Lower leg skin (tissue), 4 donors: ENCODE measurements around the gene CFAP92. TPM values are rescaled to one million over a fixed set of nuclear protein-coding genes. Genes with fewer than 3 reads are reported as not detected.
"Not testable (repeated sequence)": the region's sequence is repeated elsewhere in the genome, so short reads cannot be mapped to it uniquely, and the experiment has no call there.

Source experiments
- DNase-seq, 2 donors: peaks; one replicate each; pipeline ENCODE4 v3.0.0-alpha.2; 2019; ENCODE audit warnings: low spot score in 2 of 2
- H3K4me3 ChIP-seq: fragments of 200-600 bp; sonication (generic); 2 replicates; pipeline ENCODE4 v1.5.1; 2017; ENCODE audit warnings: mild to moderate bottlenecking, low read depth; ENCODE audit not compliant: poor library complexity, severe bottlenecking
- POLR2A ChIP-seq, 2 donors: fragments of 450-650 bp; IDR thresholded peaks; one replicate each; pipeline ENCODE4 v1.6.1; 2016 to 2017; ENCODE audit warnings: antibody characterized with exemption in 2 of 2, mild to moderate bottlenecking in 1 of 2, moderate library complexity in 1 of 2
- WGBS, 2 donors: methylation state at CpG; one replicate each; pipeline ENCODE4 v1.1.5; 2018; 5-methylcytosine and 5-hydroxymethylcytosine counted together
- intact Hi-C: fragments of 100-400 bp; cut with DNase I; formaldehyde crosslinking; loops from one replicate; pipeline ENCODE4 v1.15.0; 2023; ENCODE audit warnings: low total_unique reads
- total RNA-seq, 4 donors: library from RNA; depleted of rRNA; stranded (reverse); fragments of >200 nt; gene quantifications; one replicate each; pipeline ENCODE4 v1.1.0, GENCODE V29; 2016
- TF ChIP-seq, protein P1 (sequence below), 3 donors: fragments of 450-650 bp; IDR thresholded peaks; one replicate each; pipeline ENCODE4 v1.5.1; 2016; ENCODE audit warnings: antibody characterized with exemption in 3 of 3, mild to moderate bottlenecking in 3 of 3, moderate library complexity in 2 of 3

The CFAP92 gene
- total RNA-seq, 4 donors from 2014 or later: 0.19 to 0.59 (median 0.25) TPM

- intact Hi-C loops: no loop called here
- TF ChIP-seq POLR2A (IDR thresholded peaks at IDR 0.05): no peak
- TF ChIP-seq, protein P1, sequence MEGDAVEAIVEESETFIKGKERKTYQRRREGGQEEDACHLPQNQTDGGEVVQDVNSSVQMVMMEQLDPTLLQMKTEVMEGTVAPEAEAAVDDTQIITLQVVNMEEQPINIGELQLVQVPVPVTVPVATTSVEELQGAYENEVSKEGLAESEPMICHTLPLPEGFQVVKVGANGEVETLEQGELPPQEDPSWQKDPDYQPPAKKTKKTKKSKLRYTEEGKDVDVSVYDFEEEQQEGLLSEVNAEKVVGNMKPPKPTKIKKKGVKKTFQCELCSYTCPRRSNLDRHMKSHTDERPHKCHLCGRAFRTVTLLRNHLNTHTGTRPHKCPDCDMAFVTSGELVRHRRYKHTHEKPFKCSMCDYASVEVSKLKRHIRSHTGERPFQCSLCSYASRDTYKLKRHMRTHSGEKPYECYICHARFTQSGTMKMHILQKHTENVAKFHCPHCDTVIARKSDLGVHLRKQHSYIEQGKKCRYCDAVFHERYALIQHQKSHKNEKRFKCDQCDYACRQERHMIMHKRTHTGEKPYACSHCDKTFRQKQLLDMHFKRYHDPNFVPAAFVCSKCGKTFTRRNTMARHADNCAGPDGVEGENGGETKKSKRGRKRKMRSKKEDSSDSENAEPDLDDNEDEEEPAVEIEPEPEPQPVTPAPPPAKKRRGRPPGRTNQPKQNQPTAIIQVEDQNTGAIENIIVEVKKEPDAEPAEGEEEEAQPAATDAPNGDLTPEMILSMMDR (IDR thresholded peaks at IDR 0.05): no peak
- DNase-seq: peak in 1 of 2 donors; percentile 46
- H3K4me3 ChIP-seq: no peak overlapping the region
- 74 to 75% methylated on average over 10 to 12 of the region's 12 CpGs for WGBS, 2 donors
These were observed 61.2 kb downstream of the CFAP92 start for GRCh38 chr3:128932516-128933212.

- no peak overlapping the region for H3K4me3 ChIP-seq
- intact Hi-C loops: no loop called here
- TF ChIP-seq, protein P1 (IDR thresholded peaks at IDR 0.05): no peak
- TF ChIP-seq POLR2A (IDR thresholded peaks at IDR 0.05): no peak
- DNase-seq: peak in 1 of 2 donors; percentile 28
- WGBS, 2 donors: 86 to 90% methylated on average over 10 of the region's 10 CpGs
These were observed 62.8 kb downstream of the CFAP92 start for GRCh38 chr3:128931046-128931445.

GRCh38 chr3:128929364-128929763 lies 64.5 kb downstream of the CFAP92 start:
- no peak for DNase-seq
- TF ChIP-seq, protein P1 (IDR thresholded peaks at IDR 0.05): no peak
- no peak for TF ChIP-seq POLR2A (IDR thresholded peaks at IDR 0.05)
- no peak overlapping the region for H3K4me3 ChIP-seq
- 83 to 91% methylated on average over 3 of the region's 3 CpGs for WGBS, 2 donors
- intact Hi-C loops: no loop called here

DNA sequence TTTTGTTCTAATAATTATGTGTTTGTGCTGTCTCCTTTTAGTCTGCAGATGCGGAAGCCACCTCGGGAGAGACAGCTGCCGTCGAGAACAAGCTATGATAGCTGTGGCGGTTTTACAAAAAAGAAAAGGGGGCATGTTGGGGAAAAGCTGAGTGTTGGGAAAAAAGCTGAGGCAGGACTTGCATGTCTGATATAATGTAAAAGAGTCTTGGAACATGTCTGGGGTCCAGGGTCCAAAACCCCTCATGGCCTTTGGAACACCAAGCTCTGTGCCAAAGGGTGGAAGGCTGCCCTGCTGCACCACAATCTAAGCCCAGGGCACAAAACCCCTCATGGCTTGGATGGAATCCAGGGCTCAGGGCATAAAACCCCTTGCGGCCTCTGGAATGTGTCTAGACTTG lies 69.9 kb downstream of the CFAP92 start:
- 83 to 96% methylated on average over 6 of the region's 6 CpGs for WGBS, 2 donors
- H3K4me3 ChIP-seq, intact Hi-C loops: not testable (repeated sequence)
- DNase-seq: peak in 1 of 2 donors; percentile 37

DNA sequence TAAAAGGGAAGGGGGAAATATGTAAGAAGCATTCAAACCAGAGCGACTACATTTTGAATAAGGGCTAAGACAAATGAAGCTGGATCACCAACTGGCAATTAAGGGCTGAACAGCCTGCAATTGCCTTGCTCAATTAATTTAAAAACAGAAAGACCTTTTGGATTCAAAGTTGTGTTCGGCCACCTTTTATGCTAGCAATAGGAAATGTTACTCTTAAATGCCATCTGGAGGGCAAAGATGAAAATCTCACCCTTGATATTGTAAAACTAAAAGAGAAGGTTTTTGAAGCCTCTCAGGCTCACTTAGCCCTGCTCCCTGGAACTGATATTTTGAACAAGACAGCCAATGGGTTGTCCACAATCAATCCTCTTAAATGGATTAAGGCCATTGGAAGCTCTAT lies 70.3 kb downstream of the CFAP92 start:
- TF ChIP-seq, protein P1 (IDR thresholded peaks at IDR 0.05): no peak
- no peak for TF ChIP-seq POLR2A (IDR thresholded peaks at IDR 0.05)
- WGBS, 2 donors: 84 to 86% methylated on average over 2 of the region's 2 CpGs
- DNase-seq: no peak
- H3K4me3 ChIP-seq: no peak overlapping the region
- intact Hi-C loops: no loop called here

DNA sequence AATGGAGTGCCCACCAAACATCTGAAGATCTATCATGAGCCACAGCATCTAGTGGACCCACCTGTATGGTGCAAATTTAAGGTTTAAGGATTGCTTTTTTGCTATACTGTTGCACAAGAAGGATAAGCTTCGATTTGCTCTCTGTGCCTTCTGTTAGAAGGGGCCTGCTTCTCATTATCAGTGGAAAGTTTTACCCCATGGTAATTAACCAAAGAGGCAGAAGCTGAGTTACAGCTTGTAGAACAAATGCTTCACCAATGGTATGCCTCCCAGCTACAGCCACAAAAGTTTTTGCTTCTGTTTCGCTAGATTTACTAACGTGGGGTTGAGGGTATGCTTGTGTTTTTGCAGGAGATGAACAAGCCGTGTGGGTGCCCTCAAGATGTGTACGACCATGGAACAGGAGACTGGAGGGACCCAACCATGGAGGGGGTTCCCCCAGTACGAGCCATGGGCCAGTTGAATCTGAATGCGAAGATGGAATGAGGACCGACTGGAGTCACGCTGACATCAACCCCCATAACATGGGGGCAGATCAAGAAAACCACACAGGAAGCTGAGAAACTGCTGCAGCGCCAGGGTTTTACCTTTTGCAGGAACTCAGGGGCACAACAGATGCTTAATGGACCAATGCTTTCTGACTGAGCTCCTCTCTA lies 70.9 kb downstream of the CFAP92 start:
- intact Hi-C loops: no loop called here
- DNase-seq: peak in 1 of 2 donors; percentile 68
- 76 to 80% methylated on average over 10 of the region's 10 CpGs for WGBS, 2 donors
- TF ChIP-seq, protein P1 (IDR thresholded peaks at IDR 0.05): no peak
- no peak for TF ChIP-seq POLR2A (IDR thresholded peaks at IDR 0.05)
- H3K4me3 ChIP-seq: no peak overlapping the region
